RWPE2 (cell line): ENCODE data around the gene RAI14.

Source experiments
- ATAC-seq: fragments of 200-7000 bp; cut with Tn5 transposase; 3 replicates; pipeline ENCODE4 v1.9.1; 2021; ENCODE audit warnings: low read depth
- DNase-seq: peaks from one replicate; pipeline ENCODE4 v3.0.0-alpha.2; 2020; ENCODE audit warnings: low spot score
- H3K27ac ChIP-seq: fragments of 450-650 bp; 2 replicates; pipeline ENCODE4 v1.5.1; 2017; ENCODE audit warnings: mild to moderate bottlenecking; ENCODE audit not compliant: poor library complexity, severe bottlenecking
- H3K27me3 ChIP-seq: fragments of 250-450 bp; sonication (Bioruptor Pico); 2 replicates; pipeline ENCODE4 v1.5.1; 2021; ENCODE audit warnings: mild to moderate bottlenecking, moderate library complexity; ENCODE audit not compliant: insufficient read depth, poor library complexity, severe bottlenecking
- H3K36me3 ChIP-seq: fragments of 250-450 bp; sonication (Bioruptor Pico); 2 replicates; pipeline ENCODE4 v1.5.1; 2020; ENCODE audit warnings: low read depth, mild to moderate bottlenecking, moderate library complexity
- H3K4me1 ChIP-seq: fragments of 250-450 bp; sonication (Bioruptor Pico); 2 replicates; pipeline ENCODE4 v1.5.1; 2021; ENCODE audit warnings: mild to moderate bottlenecking, moderate library complexity; ENCODE audit not compliant: insufficient read depth, poor library complexity, severe bottlenecking
- H3K4me3 ChIP-seq: fragments of 250-450 bp; sonication (Bioruptor Pico); 2 replicates; pipeline ENCODE4 v1.5.1; 2021; ENCODE audit warnings: mild to moderate bottlenecking, moderate library complexity; ENCODE audit not compliant: severe bottlenecking
- H3K9me3 ChIP-seq: fragments of 250-450 bp; sonication (Bioruptor Pico); 2 replicates; pipeline ENCODE4 v1.5.1; 2021; ENCODE audit warnings: mild to moderate bottlenecking, moderate library complexity; ENCODE audit not compliant: severe bottlenecking
- CTCF ChIP-seq: fragments of 450-650 bp; IDR thresholded peaks from one replicate; pipeline ENCODE4 v1.5.1; 2017; ENCODE audit warnings: mild to moderate bottlenecking, moderate library complexity; ENCODE audit not compliant: poor library complexity, severe bottlenecking

Gene RAI14

DNA sequence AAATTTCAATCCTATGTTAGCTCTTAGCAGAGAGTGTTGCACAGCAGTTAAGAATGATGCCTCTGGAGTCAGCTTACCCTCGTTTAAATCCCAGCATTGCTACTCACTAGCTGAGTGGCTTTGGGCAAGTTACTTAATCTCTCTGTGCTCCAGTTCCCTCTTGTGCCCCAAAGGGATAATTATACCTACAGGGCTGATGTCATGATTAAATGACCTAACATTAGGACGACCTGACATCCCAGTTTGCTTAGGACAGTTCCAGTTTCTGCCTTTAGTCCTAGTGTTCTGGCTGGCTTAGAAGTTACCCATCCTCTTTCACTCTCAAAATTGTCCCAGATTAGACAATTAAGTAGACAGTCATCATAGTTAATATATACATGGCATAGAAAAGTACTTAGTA lies 4.3 kb upstream of the RAI14 start:
- ATAC-seq (no peak), DNase-seq (no peak)
- H3K27me3 ChIP-seq = no peaks in the 10 kb centered on the region
- H3K27ac ChIP-seq = no peak overlapping the region
- H3K4me1 ChIP-seq = no peaks in the 10 kb centered on the region
- H3K4me3 ChIP-seq = no peak overlapping the region
- TF ChIP-seq CTCF = no peak
- no peaks in the 10 kb centered on the region for H3K9me3 ChIP-seq
- H3K36me3 ChIP-seq = no peaks in the 10 kb centered on the region

DNA sequence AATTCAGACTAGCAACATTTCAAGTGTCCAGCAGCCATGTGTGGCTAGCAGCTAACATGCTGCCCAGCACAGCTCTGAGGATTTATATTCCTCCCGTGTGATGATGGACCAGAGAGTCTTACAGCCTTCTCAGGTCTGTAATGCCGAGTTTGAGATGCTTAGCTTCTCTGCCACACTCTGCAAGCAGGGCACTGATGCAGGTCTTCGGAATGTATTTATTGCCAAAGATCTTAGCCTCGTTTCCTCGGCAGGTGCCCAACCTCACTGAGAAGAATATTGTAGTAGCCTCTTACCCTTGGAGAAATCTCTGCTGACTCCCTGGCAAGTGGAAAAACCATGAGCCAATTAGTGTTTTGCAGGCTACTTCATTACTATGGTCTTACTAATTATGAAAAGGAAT lies 3.7 kb upstream of the RAI14 start:
- H3K4me1 ChIP-seq = no peaks in the 10 kb centered on the region
- DNase-seq (no peak), ATAC-seq (no peak)
- TF ChIP-seq CTCF = no peak
- H3K36me3 ChIP-seq = no peaks in the 10 kb centered on the region
- H3K27me3 ChIP-seq = no peaks in the 10 kb centered on the region
- H3K9me3 ChIP-seq = no peaks in the 10 kb centered on the region
- no peak overlapping the region for H3K27ac ChIP-seq
- no peak overlapping the region for H3K4me3 ChIP-seq

- no peak for ATAC-seq
These were observed 3.2 kb upstream of the RAI14 start for GRCh38 chr5:34652914-34653313.

GRCh38 chr5:34653708-34654107 lies 2.4 kb upstream of the RAI14 start:
- Histone ChIP-seq H3K27ac (no peak overlapping the region), H3K9me3 (no peaks in the 10 kb centered on the region), H3K36me3 (no peaks in the 10 kb centered on the region; the same call in 1 of the 2 replicates), H3K27me3 (no peaks in the 10 kb centered on the region), H3K4me3 (no peak overlapping the region), H3K4me1 (peaks cover 10% of the 10 kb centered on the region)
- ATAC-seq = no peak
- DNase-seq = no peak
- TF ChIP-seq CTCF = no peak

More at GRCh38 chr5:34652914-34653313, 3.2 kb upstream of the RAI14 start:
- peaks cover 2% of the 10 kb centered on the region for H3K4me1 ChIP-seq
- H3K9me3 ChIP-seq = no peaks in the 10 kb centered on the region
- no peak overlapping the region for H3K4me3 ChIP-seq
- no peak for DNase-seq
- no peaks in the 10 kb centered on the region for H3K27me3 ChIP-seq
- TF ChIP-seq CTCF = no peak
- no peak overlapping the region for H3K27ac ChIP-seq
- no peaks in the 10 kb centered on the region; the same call in 1 of the 2 replicates for H3K36me3 ChIP-seq

GRCh38 chr5:34655354-34655991 lies 655 bp upstream of the RAI14 start:
- H3K36me3 ChIP-seq = peaks cover 5% of the 10 kb centered on the region
- H3K27me3 ChIP-seq = no peaks in the 10 kb centered on the region
- H3K4me1 ChIP-seq = peaks cover 19% of the 10 kb centered on the region
- TF ChIP-seq CTCF = no peak
- no peaks in the 10 kb centered on the region for H3K9me3 ChIP-seq
- H3K4me3 ChIP-seq = peak overlapping the region; percentile 86
- peak overlapping the region; percentile 80 for H3K27ac ChIP-seq
- peak; percentile 38 for ATAC-seq
- DNase-seq = no peak
